GM20000 (cell line): Measurements from ENCODE around the gene TMEM143.

Source experiments
- DNase-seq: peaks from one replicate; pipeline ENCODE4 v3.0.0; 2012; ENCODE audit warnings: low spot score
- CTCF ChIP-seq: IDR thresholded peaks from 2 replicates; pipeline ENCODE4 v1.5.1; 2012; ENCODE audit warnings: mild to moderate bottlenecking, control low read depth; ENCODE audit errors: extremely low read depth, missing control alignments

Gene TMEM143

GRCh38 chr19:48332662-48333466 lies 30.9 kb downstream of the TMEM143 start:
- no peak for TF ChIP-seq CTCF
- DNase-seq = peak; percentile 95

GRCh38 chr19:48332351-48332661 lies 31.4 kb downstream of the TMEM143 start:
- TF ChIP-seq CTCF = no peak
- no peak for DNase-seq

GRCh38 chr19:48330012-48330681 lies 33.6 kb downstream of the TMEM143 start:
- peak; percentile 75 for DNase-seq
- no peak for TF ChIP-seq CTCF

GRCh38 chr19:48329167-48329891 lies 34.4 kb downstream of the TMEM143 start:
- TF ChIP-seq CTCF = no peak
- peak; percentile 39 for DNase-seq

- peak; percentile 75 for DNase-seq
These were observed 38.4 kb downstream of the TMEM143 start, which contains the start of gene EMP3 for GRCh38 chr19:48325265-48325910. Gene EMP3, plus strand, starts transcription at chr19:48325552. Its CDS starts 1,293 bp downstream, at chr19:48326845.

More at GRCh38 chr19:48325265-48325910, 38.4 kb downstream of the TMEM143 start, which contains the start of gene EMP3:
- no peak for TF ChIP-seq CTCF
